SH-SY5Y (cell line): ENCODE results near the gene PLCH1.

Source experiments
- GATA2 ChIP-seq: IDR thresholded peaks from 2 replicates; pipeline ENCODE4 v1.6.1; 2011; ENCODE audit warnings: mild to moderate bottlenecking, low read depth, low read length
- GATA3 ChIP-seq: IDR thresholded peaks from 2 replicates; pipeline ENCODE4 v1.6.1; 2011; ENCODE audit warnings: low read depth, mild to moderate bottlenecking, low read length, moderate library complexity

GRCh38 chr3:155425396-155425795, 319.5 kb downstream of the PLCH1 start:
- TF ChIP-seq GATA2 (no peak), GATA3 (no peak)
